SK-N-SH treated with all-trans-retinoic acid at 6 μM for 48 hours (cell line): Measurements from ENCODE around the gene CPPED1.

Source experiments
- ATAC-seq: fragments of 200-7000 bp; cut with Tn5 transposase; 3 replicates; pipeline ENCODE4 v1.9.1; 2020; ENCODE audit warnings: mild to moderate bottlenecking, moderate library complexity
- ARNTL ChIP-seq: fragments of 450-650 bp; formaldehyde crosslinking; IDR thresholded peaks from 2 replicates; pipeline ENCODE4 v1.5.0; 2020; ENCODE audit warnings: low read depth, mild to moderate bottlenecking, moderate library complexity, borderline replicate concordance
- BACH2 ChIP-seq: fragments of 250-450 bp; sonication (Bioruptor Pico); IDR thresholded peaks from 2 replicates; pipeline ENCODE4 v1.9.0; 2021; ENCODE audit warnings: mild to moderate bottlenecking, borderline replicate concordance
- CREB5 ChIP-seq: fragments of 250-450 bp; sonication (Bioruptor Pico); IDR thresholded peaks from 2 replicates; pipeline ENCODE4 v1.5.1; 2020; ENCODE audit warnings: low read depth, mild to moderate bottlenecking, moderate library complexity
- CSDC2 ChIP-seq: fragments of 250-450 bp; sonication (Bioruptor Pico); IDR thresholded peaks from 2 replicates; pipeline ENCODE4 v1.5.0; 2020; ENCODE audit warnings: mild to moderate bottlenecking, moderate library complexity
- ESRRG ChIP-seq: fragments of 250-450 bp; sonication (Bioruptor Pico); IDR thresholded peaks from 2 replicates; pipeline ENCODE4 v1.6.1; 2021; ENCODE audit warnings: mild to moderate bottlenecking
- GLIS3 ChIP-seq: fragments of 250-450 bp; sonication (Bioruptor Pico); IDR thresholded peaks from 2 replicates; pipeline ENCODE4 v1.5.0; 2020; ENCODE audit warnings: mild to moderate bottlenecking, moderate library complexity
- ISL1 ChIP-seq: fragments of 250-450 bp; sonication (Bioruptor Pico); IDR thresholded peaks from 2 replicates; pipeline ENCODE4 v2.1.2; 2022; ENCODE audit warnings: mild to moderate bottlenecking, moderate library complexity
- OSR1 ChIP-seq: fragments of 250-450 bp; sonication (Bioruptor Pico); IDR thresholded peaks from 2 replicates; pipeline ENCODE4 v1.8.0; 2022; ENCODE audit warnings: moderate library complexity, mild to moderate bottlenecking, inconsistent platforms
- PPARA ChIP-seq: fragments of 250-450 bp; sonication (Bioruptor Pico); IDR thresholded peaks from 2 replicates; pipeline ENCODE4 v1.5.0; 2020; ENCODE audit warnings: mild to moderate bottlenecking, borderline replicate concordance
- RARB ChIP-seq: fragments of 250-450 bp; sonication (Bioruptor Pico); IDR thresholded peaks from 2 replicates; pipeline ENCODE4 v1.8.0; 2021; ENCODE audit warnings: mild to moderate bottlenecking, moderate library complexity
- SNAI2 ChIP-seq: fragments of 250-450 bp; sonication (Bioruptor Pico); IDR thresholded peaks from 2 replicates; pipeline ENCODE4 v1.5.0; 2020; ENCODE audit warnings: mild to moderate bottlenecking, moderate library complexity
- TCF4 ChIP-seq: fragments of 250-450 bp; sonication (Bioruptor Pico); IDR thresholded peaks from 2 replicates; pipeline ENCODE4 v1.8.0; 2021; ENCODE audit warnings: mild to moderate bottlenecking, moderate library complexity, borderline replicate concordance
- TOX ChIP-seq: fragments of 250-450 bp; sonication (Bioruptor Pico); IDR thresholded peaks from 2 replicates; pipeline ENCODE4 v1.8.0; 2021; ENCODE audit warnings: mild to moderate bottlenecking, moderate library complexity, borderline replicate concordance
- ZC3H10 ChIP-seq: fragments of 250-450 bp; sonication (Bioruptor Pico); IDR thresholded peaks from 2 replicates; pipeline ENCODE4 v1.5.1; 2021; ENCODE audit warnings: mild to moderate bottlenecking, moderate library complexity
- ZFP3 ChIP-seq: fragments of 250-450 bp; sonication (Bioruptor Pico); IDR thresholded peaks from 2 replicates; pipeline ENCODE4 v1.5.0; 2020; ENCODE audit warnings: mild to moderate bottlenecking, moderate library complexity
- ZFP30 ChIP-seq: fragments of 450-650 bp; formaldehyde crosslinking; IDR thresholded peaks from 2 replicates; pipeline ENCODE4 v1.5.0; 2022; ENCODE audit warnings: mild to moderate bottlenecking, moderate library complexity
- ZNF565 ChIP-seq: fragments of 450-650 bp; formaldehyde crosslinking; conservative IDR thresholded peaks from 2 replicates; pipeline ENCODE4 v1.5.0; 2020; ENCODE audit warnings: low read depth, mild to moderate bottlenecking, moderate library complexity
- ZNF70 ChIP-seq: fragments of 450-650 bp; formaldehyde crosslinking; IDR thresholded peaks from 2 replicates; pipeline ENCODE4 v1.5.0; 2020; ENCODE audit warnings: mild to moderate bottlenecking, moderate library complexity
- ZNF8 ChIP-seq: fragments of 450-650 bp; formaldehyde crosslinking; IDR thresholded peaks from 2 replicates; pipeline ENCODE4 v1.5.0; 2020; ENCODE audit warnings: mild to moderate bottlenecking, moderate library complexity
- TF ChIP-seq, protein P1 (sequence below): fragments of 250-450 bp; sonication (Bioruptor Pico); IDR thresholded peaks from 2 replicates; pipeline ENCODE4 v1.5.0; 2020; ENCODE audit warnings: mild to moderate bottlenecking, moderate library complexity
- TF ChIP-seq, protein P2 (sequence below): fragments of 250-450 bp; sonication (Bioruptor Pico); IDR thresholded peaks from 2 replicates; pipeline ENCODE4 v1.8.0; 2020; ENCODE audit warnings: mild to moderate bottlenecking, moderate library complexity, borderline replicate concordance
- TF ChIP-seq, protein P3 (sequence below): fragments of 250-450 bp; sonication (Bioruptor Pico); IDR thresholded peaks from 2 replicates; pipeline ENCODE4 v1.8.0; 2021; ENCODE audit warnings: low read depth, mild to moderate bottlenecking, moderate library complexity, borderline replicate concordance

CPPED1 gene

GRCh38 chr16:12688951-12689850 is 114.5 kb downstream of the CPPED1 start:
- no peak for TF ChIP-seq GLIS3
- no peak for TF ChIP-seq ISL1 (CRISPR knock-in tag)
- TF ChIP-seq, protein P1, sequence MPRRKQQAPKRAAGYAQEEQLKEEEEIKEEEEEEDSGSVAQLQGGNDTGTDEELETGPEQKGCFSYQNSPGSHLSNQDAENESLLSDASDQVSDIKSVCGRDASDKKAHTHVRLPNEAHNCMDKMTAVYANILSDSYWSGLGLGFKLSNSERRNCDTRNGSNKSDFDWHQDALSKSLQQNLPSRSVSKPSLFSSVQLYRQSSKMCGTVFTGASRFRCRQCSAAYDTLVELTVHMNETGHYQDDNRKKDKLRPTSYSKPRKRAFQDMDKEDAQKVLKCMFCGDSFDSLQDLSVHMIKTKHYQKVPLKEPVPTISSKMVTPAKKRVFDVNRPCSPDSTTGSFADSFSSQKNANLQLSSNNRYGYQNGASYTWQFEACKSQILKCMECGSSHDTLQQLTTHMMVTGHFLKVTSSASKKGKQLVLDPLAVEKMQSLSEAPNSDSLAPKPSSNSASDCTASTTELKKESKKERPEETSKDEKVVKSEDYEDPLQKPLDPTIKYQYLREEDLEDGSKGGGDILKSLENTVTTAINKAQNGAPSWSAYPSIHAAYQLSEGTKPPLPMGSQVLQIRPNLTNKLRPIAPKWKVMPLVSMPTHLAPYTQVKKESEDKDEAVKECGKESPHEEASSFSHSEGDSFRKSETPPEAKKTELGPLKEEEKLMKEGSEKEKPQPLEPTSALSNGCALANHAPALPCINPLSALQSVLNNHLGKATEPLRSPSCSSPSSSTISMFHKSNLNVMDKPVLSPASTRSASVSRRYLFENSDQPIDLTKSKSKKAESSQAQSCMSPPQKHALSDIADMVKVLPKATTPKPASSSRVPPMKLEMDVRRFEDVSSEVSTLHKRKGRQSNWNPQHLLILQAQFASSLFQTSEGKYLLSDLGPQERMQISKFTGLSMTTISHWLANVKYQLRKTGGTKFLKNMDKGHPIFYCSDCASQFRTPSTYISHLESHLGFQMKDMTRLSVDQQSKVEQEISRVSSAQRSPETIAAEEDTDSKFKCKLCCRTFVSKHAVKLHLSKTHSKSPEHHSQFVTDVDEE: no peak
- TF ChIP-seq OSR1 (CRISPR knock-in tag): no peak
- no peak for TF ChIP-seq ZFP3 (CRISPR knock-in tag)
- TF ChIP-seq BACH2 (CRISPR knock-in tag): no peak
- TF ChIP-seq PPARA (CRISPR knock-in tag): no peak
- TF ChIP-seq RARB: no peak
- TF ChIP-seq CREB5: no peak
- no peak for TF ChIP-seq ARNTL (CRISPR knock-in tag)
- no peak for TF ChIP-seq ZFP30 (CRISPR knock-in tag)
- TF ChIP-seq CSDC2: no peak
- TF ChIP-seq ZNF565 (CRISPR knock-in tag): no peak
- TF ChIP-seq ZC3H10 (CRISPR knock-in tag): no peak
- no peak for TF ChIP-seq TOX
- no peak for TF ChIP-seq TCF4
- TF ChIP-seq ESRRG: no peak
- no peak for TF ChIP-seq ZNF8 (CRISPR knock-in tag)
- no peak for TF ChIP-seq SNAI2 (CRISPR knock-in tag)
- TF ChIP-seq ZNF70 (CRISPR knock-in tag): no peak
- TF ChIP-seq, all 23 proteins: peak for 0
- ATAC-seq: no peak

DNA sequence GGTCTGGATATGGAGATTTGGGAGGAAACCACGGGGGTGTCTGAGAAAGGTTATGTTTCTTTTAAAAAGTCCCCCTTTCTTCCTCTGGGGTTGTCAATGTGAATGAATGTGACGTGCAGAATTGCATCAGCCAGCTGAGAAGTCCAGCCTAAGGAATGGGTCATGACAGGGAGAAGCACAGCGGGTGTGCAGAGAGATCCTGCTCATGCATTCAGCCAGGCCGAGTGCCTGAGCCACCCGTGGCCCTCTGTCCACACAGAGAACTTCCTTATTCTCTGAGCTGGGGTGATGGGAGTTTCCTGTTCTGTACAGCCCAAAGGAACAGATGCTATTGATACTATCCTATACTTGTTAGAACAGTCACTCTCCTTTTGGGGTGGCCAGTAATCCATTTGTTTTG is 117.9 kb downstream of the CPPED1 start:
- TF ChIP-seq ZFP30 (CRISPR knock-in tag): no peak
- ATAC-seq: no peak

DNA sequence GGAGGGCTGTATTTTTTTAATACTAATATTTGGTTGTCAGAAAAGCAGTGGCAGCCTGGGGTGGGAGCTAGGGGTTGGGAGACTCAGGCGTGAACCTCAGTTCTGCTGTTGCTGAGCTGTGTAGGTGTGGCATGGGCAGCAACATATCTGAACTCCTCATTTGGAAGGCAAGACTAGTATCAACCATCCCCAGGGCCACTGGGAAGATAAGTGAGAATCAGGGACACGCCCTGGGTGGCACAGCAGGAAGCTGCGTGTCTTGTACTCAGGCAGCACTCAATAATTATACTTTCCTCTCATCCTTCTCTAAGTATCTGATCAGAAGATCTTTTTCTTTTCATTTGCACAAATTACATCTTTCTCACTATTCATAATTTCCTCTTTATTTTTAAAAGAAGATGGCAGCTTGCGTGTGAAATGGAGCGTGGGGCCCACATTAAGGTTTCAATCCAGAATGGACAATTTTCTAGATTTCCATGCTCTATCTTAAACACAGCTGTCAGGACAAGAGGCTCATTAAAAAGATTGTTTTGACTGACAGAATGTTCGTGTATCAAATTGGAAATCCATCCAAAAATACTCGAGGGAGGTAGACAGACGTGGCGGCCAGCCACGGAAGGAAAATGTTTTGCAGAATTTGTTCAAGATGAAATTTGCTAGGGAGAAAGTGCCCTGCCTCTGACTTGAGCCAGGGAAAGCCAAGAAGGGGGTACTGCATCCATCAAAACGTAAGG is 121.1 kb downstream of the CPPED1 start:
- TF ChIP-seq ZNF8 (CRISPR knock-in tag) (no peak), CREB5 (no peak), PPARA (CRISPR knock-in tag) (no peak), ARNTL (CRISPR knock-in tag) (no peak), CSDC2 (no peak)
- no peak for ATAC-seq

- no peak for ATAC-seq
- no peak for TF ChIP-seq SNAI2 (CRISPR knock-in tag)
- TF ChIP-seq, protein P2, sequence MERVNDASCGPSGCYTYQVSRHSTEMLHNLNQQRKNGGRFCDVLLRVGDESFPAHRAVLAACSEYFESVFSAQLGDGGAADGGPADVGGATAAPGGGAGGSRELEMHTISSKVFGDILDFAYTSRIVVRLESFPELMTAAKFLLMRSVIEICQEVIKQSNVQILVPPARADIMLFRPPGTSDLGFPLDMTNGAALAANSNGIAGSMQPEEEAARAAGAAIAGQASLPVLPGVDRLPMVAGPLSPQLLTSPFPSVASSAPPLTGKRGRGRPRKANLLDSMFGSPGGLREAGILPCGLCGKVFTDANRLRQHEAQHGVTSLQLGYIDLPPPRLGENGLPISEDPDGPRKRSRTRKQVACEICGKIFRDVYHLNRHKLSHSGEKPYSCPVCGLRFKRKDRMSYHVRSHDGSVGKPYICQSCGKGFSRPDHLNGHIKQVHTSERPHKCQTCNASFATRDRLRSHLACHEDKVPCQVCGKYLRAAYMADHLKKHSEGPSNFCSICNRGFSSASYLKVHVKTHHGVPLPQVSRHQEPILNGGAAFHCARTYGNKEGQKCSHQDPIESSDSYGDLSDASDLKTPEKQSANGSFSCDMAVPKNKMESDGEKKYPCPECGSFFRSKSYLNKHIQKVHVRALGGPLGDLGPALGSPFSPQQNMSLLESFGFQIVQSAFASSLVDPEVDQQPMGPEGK (CRISPR knock-in tag): no peak
- no peak for TF ChIP-seq ISL1 (CRISPR knock-in tag)
- no peak for TF ChIP-seq CSDC2
- no peak for TF ChIP-seq PPARA (CRISPR knock-in tag)
- TF ChIP-seq, protein P1: no peak
- TF ChIP-seq ZNF565 (CRISPR knock-in tag): no peak
- TF ChIP-seq, protein P3, sequence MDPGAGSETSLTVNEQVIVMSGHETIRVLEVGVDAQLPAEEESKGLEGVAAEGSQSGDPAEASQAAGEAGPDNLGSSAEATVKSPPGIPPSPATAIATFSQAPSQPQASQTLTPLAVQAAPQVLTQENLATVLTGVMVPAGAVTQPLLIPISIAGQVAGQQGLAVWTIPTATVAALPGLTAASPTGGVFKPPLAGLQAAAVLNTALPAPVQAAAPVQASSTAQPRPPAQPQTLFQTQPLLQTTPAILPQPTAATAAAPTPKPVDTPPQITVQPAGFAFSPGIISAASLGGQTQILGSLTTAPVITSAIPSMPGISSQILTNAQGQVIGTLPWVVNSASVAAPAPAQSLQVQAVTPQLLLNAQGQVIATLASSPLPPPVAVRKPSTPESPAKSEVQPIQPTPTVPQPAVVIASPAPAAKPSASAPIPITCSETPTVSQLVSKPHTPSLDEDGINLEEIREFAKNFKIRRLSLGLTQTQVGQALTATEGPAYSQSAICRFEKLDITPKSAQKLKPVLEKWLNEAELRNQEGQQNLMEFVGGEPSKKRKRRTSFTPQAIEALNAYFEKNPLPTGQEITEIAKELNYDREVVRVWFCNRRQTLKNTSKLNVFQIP (CRISPR knock-in tag): no peak
These were observed 122.0 kb downstream of the CPPED1 start for GRCh38 chr16:12681653-12682052.
